NCI-H2107 treated with DMSO at 0.1 percent for 48 hours (cell line): ENCODE measurements around the gene SLIT1.

ENCODE experiments used
- DNase-seq: peaks from one replicate; lab custom pipeline; 2025; ENCODE audit not compliant: unreplicated experiment; lab: John Stamatoyannopoulos, UW

SLIT1 gene

DNA sequence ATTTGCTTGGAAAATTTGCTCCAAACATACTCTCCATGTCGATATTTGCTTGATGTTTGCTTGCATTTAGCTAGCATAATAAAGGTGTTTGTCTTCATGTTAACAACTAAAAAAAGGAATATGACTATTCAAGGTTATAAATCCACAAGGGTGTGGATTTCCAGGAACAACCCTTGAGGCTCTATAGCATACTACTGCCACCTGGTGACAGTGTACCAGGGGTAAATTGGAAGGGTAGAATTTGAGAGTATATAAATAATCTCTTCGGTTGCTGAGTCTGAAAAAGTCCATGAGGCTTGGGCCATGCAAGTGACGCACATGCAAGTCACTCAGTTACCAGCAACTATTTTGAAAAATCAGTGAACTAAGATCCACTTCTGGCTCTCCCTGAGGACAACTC is 68.4 kb downstream of the SLIT1 start:
- DNase-seq, result peak; percentile 28

DNA sequence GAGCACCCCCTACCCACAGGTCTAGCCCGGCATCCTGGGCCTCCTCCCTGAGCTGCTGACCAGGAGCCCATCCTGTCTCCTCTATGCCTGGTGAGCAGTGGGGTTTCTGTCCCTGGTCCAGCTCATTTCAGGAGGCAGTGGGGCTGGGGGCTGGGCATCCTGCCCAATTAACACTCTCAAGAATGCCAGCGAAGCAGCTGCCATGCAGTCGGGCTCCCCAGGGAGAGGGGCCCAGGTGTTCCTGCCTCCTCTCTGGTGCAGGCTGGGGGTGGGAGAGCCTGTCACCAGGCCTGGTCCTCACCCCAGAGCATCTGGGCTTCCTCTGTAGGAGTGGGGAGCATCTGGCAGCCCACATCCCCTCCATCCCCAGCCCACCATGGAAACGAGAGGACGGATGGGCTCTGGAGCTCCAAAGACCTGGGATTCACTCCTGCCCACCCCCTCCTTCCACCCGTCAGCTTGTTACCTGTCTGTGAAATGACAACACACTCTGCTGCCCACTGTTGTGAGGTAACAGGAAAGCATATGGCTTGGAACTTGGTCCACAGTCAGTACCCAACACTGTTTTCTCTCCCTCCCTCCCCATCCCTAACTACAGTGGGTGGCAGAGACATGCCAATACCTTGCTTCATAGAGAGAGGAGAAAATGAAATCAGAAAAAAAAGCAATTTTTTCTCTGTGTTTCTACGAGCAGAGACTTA is 69.1 kb downstream of the SLIT1 start:
- DNase-seq, result no peak

DNA sequence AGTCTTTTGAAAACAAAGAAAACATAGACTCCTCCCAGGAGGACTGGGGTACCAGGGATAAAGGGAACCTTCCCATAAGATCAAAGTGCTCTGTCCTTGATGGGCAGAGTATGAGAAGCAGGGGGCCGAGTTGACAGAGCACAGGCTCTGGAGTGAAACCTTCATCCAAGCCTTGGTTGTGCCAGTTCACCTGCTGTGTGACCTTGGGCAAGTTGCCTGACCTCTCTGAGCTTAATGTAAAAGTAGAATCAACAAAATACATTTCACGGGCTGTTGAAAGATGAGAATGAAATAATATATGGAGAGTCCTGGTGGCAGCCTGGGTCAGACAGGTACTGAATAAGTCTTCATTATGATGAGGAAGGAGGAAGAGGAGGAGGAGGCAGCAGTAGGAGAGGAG is 69.9 kb downstream of the SLIT1 start:
- no peak for DNase-seq

DNA sequence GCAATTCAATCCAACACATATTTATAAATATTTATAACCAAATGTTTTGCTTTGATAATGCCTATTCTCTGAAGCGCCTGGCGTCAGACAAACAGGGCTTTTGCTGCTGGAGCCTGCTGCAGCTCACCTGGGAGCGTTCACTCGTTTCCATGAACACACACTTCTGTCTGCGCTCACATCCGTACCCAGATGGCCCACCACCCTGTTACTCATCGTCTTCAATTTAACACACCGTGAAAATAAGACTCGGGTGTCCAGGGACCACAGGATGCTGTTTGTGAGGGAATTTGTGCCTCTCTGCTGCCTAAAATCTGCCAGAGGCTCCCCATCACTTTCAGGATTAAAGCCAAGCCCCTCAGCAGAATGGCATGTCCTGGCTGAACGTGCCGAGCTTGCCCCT is 74.1 kb downstream of the SLIT1 start:
- no peak for DNase-seq

DNA sequence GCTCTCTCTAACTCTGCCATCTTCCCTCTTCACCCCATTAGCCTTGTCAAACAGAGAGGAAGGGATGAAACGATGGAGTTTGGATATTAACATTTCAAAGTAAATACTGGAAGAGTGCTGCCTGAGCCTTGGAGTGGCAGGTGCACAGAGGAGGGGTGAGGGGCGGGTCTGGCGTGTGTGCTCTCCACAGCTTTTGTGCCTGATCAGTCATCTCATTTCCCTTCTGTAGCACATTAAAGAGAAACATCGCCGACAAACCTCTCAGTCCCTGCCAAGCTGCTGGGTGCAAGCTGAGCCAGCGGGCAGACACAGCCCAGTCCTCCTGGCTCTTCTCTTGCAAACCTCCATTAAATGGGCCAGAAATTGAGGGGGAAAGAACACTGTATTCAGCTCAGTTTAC is 76.2 kb downstream of the SLIT1 start:
- DNase-seq, result peak; percentile 83

DNA sequence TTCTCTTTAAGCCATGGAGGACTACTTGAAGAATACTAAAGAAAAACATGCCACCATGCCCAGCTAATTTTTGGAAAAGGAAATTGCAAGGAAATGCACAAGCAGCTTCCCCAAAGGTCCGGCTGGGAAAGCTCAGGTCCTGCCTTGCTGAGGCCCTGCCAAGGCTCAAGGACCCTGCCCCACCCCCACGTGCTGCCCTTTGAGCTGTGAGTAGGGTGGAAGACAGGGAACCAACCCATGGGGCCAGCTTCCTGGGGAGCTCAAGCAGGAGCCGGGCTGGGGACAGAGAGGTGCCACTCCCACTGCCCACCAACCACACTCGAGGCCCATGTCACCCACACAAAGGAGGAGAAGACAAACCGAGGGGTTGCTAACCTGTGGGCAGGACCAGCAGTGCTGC is 78.2 kb downstream of the SLIT1 start:
- DNase-seq, result no peak

DNA sequence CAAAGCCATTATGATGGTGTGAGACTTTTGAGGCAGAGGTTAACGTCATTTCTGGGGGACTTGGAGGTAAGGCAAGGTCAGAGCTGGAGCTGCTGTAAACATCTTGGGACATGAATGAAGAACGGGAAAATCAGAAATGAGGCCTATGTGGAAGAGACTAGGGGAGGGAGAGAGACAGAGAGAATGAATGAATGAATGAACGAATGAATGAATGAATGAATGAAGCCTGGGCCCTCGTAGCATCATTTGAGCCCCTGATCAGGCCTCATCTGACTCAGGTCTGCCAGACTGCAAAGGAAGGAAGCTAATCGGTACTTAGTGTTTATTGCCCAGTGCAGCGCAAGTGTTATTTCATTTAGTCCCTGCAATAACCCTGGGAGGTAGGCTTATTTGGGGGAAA is 79.6 kb downstream of the SLIT1 start:
- no peak for DNase-seq

DNA sequence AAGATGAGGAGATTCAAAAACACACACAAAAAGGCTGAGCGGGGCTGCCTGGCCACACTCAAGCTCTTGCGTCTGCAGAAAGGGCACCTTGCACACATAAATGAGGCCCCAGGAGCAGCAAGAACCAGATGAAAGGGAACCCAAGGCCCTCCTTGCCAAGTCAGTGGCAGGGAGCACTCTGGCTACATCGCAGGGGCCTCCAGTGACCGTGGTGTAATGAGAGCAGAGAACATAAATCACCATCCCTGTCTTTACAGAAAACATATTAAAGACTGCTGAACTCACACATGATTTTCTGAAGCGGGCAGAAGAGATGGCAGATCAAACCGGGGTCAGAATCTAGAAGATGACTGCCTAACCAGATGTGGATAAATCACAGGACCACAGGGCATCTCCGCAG is 80.5 kb downstream of the SLIT1 start:
- DNase-seq, result no peak

DNA sequence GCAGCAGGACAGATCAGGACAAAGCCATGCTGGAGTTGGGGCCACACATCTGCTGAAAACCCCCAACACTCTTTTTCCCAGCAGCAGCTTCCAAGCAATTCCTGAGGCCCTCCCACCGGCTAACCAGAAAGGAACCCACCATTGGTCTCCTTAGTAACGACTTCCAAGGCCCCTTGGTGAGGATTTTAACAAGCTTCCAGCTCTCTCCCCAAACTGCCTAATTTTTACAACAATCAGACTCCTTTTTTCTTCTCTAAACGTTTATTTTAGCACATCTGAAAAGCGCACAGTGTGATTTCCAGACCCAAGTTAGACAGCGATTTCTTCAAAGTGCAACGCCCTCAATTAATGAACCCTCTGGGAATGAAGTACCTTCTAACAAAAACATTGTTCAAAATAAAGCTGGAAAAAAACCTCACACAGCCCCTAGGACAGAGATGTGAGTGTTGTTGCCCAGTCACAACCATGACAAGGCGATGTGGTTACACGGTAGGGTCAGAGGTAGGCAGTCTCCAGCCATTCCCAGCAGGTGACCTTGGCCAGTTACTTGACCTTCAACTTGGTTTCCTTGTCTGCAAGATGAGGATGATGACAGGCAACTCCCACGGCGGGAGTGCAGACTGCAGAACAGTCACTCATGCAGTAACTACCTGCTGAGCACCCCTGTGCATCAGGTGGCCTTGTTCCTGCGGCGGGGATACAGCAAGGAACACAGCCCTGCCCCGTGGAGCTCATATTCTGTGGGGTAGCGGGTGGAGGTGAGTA is 82.3 kb downstream of the SLIT1 start:
- DNase-seq, result no peak

DNA sequence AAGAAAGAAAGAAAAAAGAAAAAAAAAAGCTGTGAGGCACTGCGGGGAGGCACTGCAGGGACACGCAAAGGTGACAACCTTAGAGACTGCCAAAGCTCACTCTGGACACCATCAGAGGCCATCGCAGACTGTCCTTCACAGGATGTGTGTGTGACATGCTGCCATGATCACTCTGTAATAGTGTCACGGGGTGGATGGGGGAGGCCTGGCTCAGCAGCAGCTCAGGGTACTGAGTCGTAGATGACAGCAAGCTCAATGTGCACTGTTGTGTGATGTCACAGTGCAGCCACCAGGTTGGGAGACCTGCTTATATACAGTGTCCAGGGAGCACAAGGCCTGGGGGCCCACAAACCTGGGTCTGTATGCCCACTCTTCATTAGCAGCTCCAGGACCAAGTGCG is 83.3 kb downstream of the SLIT1 start:
- DNase-seq, result no peak

DNA sequence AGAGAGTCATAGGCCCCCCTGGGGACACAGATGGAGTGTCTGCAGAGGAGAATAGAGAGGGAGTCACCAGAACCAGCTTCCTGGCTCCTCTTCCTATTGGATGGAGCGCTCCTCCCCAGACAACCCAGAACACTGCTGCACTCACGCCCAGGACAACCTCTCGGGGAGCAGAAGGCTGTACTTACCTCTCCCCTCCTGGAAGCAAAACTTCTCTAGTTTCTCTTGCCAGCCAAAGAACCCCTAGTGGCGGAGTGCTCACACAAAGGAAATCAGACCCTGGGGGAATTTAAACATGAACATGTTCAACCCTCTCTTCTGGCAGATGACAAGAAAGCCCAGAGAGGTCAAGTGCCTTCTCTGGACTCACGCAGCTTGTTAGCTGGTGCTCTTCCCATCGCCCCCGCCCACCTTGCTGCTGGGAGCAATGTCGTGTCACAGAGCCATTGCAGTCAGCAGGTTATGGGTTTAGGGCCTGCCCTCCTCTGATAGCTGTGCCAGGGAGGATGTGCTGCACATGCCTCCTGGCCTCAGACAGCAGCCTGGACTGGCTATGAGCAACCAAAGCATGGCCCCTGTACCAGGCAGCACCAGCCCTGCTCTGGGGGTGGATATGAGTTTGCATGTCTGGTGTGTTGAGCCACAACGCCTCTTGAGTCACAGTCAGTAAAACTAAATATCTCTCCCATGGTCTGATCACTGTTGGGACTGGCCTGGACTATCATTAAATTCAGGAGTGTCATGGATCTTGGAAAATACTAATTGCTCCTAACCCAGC is 84.4 kb downstream of the SLIT1 start:
- peak; percentile 27 for DNase-seq

DNA sequence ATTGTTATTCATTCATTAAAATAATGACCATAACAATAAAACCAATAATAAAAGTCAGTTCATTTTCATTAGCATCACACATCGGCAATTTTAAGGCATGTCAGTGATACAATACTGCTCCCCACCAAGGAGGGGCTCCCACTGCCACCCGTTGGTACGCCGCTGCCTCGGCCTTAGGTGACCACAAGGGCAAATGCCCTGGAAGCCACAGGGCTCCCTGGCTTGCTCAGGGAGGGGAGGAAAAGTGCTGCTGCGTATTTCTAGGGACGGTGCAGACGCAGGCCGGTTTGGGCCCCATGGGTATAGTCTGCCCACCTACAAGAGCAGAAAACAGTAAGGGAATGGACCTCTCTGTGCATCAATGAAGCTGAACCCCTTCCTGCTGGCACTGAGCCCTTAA is 85.1 kb downstream of the SLIT1 start:
- no peak for DNase-seq

DNA sequence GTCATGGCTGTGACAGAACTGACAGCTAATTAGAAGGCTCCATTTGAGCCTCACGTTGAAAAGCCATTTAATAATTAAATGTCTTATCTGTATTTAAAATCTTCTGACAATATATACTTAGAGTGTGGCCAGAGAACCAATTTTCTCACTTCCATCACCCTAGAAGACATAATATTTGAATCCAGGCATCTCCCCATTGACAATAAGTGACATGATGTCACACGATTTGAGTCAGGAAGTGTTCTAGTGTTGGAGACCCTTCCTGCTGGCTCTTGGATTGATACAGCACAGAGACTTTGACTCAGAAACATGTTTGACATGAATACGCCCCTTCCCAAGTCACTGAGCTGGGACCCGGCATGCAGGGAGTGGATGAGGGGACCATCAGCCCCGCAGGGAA is 85.9 kb downstream of the SLIT1 start:
- DNase-seq, result no peak

DNA sequence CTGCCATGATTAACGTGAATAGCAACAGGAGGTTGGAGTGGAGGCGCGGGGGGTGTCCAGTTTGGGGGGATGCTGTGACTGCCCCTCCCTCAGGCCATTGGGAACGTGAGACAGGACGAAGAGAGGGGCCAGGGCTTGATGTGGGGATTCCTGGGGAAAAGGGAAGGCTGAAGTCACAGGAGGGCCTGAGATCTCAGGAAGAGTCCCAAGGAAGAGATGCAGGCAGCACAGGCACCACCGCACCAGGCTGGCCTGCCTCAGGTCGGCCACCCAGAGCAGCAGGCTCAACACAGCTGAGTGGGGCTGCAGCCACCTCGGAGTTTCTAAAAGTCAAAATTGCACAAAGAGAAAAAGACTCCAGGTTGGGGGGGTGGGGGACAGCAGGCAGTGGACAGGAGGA is 86.7 kb downstream of the SLIT1 start:
- no peak for DNase-seq

DNA sequence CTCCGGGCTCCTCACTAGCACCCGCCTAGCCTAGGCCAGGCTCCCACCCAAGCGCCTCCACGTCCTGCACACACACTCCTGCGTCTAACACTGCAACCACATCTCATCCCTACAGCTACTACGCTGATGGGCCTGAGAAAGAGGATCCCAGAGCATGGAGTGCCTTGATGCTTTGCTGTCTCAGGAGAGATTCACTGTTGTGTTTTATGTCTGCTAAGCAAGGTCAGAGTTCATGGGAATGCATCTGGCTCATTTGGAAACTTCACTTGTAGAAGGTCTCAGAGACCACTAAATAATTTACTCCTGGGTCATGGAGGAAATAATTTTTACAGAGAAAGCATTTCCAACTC is 88.7 kb downstream of the SLIT1 start:
- no peak for DNase-seq

DNA sequence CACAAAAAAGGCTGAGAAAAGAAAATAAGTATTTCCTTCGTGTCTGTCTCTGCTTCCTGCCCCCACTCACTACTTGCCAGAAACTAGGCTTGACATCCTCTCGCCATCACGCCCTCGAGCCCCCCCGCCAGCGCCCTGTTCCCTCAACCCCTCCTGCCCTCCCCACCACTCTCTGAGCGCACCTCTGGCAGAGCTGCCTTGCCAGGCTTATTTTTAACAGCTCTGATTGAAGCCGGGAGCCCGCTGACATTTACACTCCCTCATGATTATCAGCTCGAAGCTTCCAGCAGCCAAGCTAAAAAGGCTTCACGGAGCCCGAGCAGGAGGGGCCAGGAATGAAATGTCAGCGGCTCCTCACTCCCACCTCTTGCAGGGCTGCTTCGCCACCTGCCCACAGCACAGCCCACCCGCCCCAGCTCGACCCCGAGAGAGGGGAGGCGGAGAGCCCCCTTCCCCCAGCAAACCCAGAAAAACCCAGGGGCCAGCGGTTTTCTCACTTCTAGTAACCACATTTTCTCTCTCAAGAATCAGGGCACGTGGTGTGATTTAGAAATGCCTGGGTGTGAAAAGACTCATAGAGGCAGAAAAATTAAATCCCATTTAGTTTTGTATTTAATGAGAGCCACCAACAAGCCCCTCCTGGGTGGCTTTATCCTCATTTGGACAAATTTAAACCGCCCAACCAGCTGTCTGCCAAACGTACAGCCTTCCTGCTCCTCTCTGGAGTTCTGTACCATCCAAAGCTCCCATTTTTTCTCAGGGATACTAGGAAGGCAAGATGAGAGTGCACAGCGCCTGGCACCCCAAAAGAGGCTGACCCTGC is 89.3 kb downstream of the SLIT1 start:
- peak; percentile 50 for DNase-seq

DNA sequence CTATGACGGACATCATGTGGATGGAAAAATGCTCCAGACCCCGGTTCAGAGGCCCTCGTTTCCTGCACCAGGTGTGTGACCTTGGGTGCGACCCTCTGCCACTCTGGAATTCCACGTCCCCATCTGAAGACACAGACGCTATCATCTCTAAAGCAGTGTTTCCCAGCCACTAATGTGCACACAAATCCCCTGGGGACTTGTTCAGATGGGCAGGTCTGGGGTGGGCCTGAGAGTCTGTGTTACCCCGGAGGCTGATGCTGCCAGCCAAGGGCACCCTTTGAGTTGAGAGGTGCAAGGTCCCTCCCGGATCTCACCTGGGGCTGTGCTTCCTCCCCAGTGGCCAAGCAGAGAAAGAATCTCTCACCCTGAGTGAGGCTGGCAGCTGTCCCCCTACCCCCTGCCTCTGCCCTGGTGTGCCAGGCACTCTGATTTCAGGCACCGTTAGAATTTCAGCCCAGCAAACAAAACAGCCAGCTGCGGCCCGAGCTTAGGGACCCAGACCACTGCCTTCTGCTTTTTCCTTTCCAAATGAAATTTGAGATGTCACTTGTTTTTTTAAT is 90.0 kb downstream of the SLIT1 start:
- DNase-seq, result no peak

DNA sequence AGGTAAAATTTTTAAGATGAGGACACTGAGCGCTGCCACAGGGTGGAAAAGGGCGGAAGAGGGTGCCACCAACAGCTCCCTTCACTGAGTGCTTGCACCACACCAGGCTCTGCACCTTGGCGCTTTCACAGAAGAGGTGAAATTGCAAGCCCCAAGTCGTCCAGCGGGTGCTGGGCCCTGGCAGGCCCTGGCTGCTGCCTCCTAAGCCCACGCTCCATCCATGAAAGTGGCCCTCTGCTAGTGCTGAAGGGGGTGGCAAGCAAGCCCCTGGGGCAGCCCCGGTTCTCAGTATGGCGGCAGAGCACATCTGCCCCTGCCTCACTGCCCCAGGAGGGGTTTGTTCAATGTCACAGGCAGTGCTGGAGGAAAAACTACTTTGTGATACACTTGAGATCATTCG is 95.1 kb downstream of the SLIT1 start:
- no peak for DNase-seq

DNA sequence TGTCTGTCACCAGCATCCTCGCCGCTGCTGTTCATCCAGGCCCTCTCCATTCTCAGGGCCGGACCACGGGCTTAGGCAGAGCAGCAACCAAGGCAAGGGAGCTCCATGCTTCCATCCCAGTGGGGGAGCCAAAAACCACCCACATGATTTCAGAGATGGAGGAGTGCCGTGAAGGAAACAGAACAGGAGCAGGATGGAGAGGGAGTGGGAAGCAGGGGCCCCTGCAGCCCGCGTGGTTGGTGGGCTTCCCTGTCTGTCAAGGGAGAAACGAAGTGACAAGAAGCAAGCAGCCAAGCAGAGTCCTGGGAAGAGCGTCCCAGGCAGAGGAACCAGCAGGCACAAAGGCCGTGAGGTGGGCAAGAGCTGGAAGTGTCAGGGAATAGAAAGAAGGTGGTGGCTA is 95.7 kb downstream of the SLIT1 start:
- no peak for DNase-seq

DNA sequence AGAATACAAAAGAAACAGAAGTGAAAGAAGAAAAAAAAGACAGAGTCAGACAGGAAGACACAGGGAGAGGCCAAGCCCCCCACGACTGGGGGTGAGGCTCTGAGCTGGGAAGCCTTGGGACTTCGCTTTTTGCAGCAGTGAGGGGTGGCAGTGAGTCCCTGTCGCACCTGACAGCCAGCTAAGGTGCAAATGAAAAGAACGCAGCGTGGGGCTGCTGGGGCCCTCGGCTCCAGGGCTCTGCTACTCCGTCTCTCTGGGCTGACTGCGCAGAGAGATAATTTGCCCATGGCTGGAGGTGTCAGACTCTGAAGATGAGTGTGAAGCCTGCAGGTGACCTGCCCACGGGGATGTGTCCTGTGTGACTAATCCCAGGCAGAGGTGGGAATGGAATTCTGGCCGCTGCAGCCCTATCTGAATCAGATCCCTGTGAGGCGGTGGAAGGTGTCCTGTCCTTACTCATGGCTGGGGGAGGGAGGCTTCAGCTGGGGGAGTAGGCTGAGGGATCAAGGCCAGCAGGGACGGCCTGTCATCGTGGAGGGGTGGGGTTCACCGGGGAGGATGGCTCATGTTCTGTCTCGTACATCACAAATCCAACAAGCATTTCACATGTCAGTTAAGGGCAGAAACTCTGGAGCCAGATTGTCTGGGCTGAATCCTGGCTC is 96.4 kb downstream of the SLIT1 start:
- DNase-seq, result no peak
